GM19239 (cell line): ENCODE measurements around the gene ASB13.

Source experiments
- DNase-seq: peaks from one replicate; pipeline ENCODE4 v3.0.0; 2011; ENCODE audit warnings: low spot score; ENCODE audit not compliant: insufficient read length
- FAIRE-seq: peaks from 2 replicates; lab custom pipeline; 2011; peaks lifted over from hg19 to GRCh38; lab: Jason Lieb, UNC

ASB13 gene

GRCh38 chr10:5611899-5612680 lies 54.3 kb downstream of the ASB13 start:
- DNase-seq (no peak), FAIRE-seq (no peak)

GRCh38 chr10:5609952-5610616 lies 56.3 kb downstream of the ASB13 start:
- FAIRE-seq (no peak), DNase-seq (no peak)

DNA sequence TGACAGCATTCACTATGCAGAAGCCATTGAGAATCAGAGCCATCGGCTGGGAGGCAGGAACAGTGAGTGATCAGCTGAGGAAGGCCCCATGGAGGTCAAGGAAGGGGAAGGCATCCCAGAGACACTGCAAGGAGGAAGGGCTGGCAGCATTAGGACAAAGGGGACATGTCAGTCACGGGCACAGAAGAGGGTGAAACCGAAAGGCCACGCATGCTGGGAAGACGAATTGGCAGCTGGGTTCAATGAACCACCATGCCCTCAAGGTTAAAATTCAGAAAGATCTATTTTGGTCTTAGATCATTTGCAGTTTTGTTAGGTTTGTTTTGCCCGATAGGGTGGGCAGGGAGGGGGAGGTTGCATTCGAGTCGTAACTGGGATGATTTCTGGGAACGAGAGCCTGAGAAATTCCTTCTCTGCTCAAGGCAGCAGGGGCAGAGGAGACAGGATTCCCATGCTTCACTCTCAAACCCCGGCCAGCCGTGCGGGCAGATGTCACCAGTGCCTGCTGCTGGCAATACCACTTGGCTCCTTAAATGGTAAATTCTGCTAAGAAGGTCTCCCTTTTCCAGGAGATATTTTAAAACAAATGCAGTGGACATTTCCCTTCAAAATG lies 57.7 kb downstream of the ASB13 start:
- FAIRE-seq (no peak), DNase-seq (no peak)

DNA sequence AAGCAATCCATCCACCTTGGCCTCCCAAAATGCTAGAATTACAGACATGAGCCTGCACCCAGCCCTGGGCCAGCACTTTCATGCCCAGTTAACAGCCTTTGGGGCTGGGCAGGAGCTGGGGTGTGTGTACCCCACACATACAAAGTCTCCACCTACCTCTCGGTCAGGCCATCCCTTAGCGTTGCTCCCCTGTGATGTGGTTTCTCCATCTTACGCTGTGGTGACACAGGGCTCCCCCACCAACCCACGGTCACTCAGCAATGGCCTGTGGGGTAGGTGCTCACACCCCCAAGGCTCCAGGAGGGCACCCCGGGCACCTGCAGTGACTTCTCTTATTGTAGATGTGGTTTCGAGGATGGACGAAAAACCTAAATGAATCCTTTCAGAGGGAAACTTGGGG lies 58.8 kb downstream of the ASB13 start:
- no peak for FAIRE-seq
- no peak for DNase-seq

DNA sequence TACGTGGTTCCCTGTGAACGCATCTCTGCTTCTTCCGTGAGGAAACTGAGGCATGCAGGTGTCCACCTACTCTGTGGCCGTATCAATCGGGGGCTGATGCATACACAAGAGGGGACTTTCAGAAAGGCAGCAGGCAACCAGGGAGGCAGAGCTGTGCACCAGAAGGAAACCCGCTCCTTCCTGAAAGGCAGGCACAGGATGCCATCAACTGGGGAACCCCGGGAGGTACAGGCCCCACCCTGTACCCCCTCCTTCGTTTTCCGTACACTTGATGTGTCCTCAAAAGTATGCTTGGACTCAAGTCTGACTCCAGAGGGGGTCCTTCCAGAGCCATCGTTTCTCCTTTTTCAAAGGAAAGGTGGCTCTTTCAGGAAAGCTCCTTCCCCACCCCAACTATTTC lies 59.5 kb downstream of the ASB13 start:
- no peak for FAIRE-seq
- no peak for DNase-seq

DNA sequence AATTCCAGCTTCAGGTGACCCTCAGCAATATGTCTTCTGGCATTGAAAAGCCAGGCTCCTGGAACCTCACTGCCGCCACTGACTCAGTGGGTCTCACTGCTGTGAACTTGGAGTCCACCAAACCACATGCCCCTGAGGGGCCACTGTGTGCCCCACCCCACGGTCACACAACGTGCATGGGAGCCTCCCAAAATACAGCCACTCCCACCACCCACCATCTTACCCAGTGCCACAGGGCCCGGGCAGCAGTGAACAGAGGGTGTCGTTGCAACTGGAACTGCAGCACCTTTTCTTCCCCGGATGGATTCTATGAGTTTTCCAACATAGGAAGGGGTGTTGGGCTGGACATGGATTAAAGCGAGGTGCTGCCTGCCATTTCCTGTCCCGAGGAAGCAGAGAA lies 60.1 kb downstream of the ASB13 start:
- FAIRE-seq = no peak

DNA sequence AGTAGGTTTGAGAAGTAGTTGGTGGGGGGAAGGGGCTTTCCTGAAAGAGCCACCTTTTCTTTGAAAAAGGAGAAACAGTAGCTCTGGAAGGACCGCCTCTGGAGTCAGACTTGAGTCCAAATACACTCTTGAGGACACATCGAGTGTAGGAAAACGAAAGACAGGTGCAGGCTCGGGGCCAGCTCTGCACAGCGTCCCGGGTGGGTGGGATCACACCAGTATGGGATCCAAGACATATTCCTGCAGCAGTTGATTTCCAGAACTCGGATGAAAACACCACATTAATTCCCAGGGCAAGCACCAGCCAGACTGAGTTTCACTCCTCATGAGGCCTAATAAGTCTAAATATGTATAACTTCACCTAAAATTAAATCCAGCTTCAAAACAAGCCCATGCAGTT lies 61.4 kb downstream of the ASB13 start:
- no peak for DNase-seq
- FAIRE-seq = no peak

More for the DNA sequence above, 60.1 kb downstream of the ASB13 start:
- DNase-seq = no peak

GRCh38 chr10:5604236-5604925 lies 62.0 kb downstream of the ASB13 start:
- DNase-seq (no peak), FAIRE-seq (no peak)

GRCh38 chr10:5603848-5604170 lies 62.6 kb downstream of the ASB13 start:
- FAIRE-seq (no peak), DNase-seq (no peak)

GRCh38 chr10:5603091-5603847 lies 63.1 kb downstream of the ASB13 start:
- DNase-seq (no peak), FAIRE-seq (no peak)

DNA sequence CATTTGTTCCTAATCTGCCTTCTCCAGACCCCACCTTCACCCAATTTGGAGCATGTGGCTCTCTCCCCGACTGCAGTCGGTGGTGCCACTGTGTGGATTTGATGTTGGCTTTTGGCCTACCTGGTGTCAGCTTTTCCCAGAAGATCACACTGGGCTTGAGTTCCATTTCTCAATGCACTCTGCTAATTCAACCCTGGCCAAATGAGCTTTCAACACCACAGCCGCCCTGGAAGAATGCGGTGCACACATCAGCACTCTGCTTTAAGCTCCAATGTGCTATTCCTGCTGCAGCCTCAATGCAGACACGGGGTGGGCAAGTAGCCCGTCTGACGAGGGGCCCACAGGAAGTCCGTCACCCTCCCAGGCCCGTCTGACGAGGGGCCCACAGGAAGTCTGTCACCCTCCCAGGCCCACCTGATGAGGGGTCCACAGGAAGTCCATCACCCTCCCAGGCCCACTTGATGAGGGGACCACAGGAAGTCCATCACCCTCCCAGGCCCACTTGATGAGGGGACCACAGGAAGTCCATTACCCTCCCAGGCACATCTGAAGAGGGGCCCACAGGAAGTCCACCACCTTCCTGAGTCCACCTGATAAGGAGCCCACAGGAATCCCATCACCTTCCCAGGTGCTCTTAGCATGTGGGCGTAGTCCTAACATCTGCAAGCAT lies 64.4 kb downstream of the ASB13 start:
- no peak for DNase-seq
- FAIRE-seq = no peak

DNA sequence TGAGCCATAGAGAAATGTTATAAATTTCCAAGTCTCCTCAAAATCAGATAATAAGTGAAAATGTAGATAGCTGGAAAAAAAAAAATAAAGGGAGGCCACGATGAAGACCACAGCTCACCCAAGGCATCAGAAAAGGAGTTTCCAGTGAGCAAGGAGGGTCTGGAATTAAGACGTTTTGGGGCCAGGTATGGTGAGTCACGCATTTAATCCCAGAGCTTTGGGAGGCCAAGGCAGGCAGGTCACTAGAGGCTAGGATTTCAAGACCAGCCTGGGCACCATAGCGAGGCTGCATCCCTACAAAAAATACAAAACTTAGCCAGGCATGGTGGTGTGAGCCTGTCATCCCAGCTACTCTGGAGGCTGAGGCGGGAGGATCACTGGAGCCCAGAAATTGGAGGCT lies 65.5 kb downstream of the ASB13 start:
- DNase-seq (no peak), FAIRE-seq (no peak)

DNA sequence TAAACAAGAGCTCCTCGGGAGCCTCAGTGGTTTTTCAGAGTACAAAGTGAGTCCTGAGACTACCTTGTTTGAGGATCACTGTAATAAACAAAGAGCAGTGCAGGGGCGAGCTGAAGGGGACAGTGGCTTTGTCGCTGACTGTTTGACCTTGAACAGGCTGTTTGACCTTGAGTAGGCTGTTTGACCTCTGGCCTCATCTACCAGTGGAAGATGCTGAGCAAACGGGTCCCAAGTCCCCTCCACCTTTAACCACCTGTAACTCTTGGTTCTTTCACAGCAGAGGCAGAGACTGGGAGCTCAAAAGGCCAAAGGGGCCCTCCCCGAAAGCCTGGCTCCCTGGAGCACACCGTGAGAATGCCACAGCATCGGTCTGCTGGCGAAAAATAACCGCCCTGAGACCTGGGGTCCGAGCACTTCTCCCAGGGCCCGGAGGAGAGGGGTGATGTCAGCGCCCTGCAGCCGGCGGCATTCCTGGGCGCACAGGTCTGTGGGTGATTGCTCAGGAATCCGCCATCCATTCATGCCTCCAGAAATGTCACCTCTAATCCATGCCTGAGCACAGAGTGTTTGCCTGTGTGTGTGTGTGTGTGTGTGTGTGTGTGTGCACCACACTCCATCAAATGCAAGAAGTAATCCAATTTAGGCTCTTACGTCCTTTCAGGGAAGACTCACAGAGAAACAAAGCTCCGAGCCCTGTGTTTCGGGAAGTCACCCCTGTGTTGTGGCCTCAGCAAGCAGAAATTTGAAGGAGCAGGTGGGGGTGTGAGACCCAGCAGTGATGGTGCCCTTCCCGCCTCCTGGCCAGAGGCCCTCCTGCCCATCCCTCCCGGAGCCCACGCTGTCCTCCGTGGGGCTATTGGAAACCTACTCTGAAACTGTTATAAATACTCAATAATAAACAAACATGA lies 66.5 kb downstream of the ASB13 start:
- FAIRE-seq (no peak), DNase-seq (no peak)

DNA sequence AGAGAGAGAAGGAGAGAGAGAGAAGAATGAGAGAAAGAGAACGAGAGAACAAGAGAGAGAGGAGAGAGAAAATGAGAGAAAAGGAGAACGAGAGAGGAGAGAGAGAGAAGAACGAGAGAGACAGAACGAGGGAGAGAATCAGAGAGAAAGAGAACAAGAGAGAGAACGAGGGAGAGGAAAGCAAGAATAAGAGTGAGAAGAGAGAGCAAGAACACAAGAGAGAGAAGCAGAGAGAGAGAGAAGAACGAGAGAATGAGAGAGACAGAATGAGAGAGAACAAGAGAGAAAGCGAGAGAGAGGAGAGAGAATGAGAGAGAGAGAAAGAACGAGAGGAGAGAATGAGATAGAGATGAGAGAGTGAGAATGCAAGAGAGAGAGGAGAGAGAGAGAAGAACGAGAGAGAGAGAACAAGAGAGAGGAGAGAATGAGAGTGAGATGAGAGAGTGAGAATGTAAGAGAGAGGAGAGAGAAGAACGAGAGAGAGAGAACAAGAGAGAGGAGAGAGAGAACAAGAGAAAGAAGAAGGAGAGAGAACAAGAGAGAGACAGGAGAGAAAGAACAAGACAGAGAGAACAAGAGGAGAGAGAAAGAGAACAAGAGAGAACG lies 68.2 kb downstream of the ASB13 start:
- FAIRE-seq (no peak), DNase-seq (no peak)

- no peak for DNase-seq
- FAIRE-seq = no peak
Measured at GRCh38 chr10:5596611-5597341, 69.6 kb downstream of the ASB13 start.

DNA sequence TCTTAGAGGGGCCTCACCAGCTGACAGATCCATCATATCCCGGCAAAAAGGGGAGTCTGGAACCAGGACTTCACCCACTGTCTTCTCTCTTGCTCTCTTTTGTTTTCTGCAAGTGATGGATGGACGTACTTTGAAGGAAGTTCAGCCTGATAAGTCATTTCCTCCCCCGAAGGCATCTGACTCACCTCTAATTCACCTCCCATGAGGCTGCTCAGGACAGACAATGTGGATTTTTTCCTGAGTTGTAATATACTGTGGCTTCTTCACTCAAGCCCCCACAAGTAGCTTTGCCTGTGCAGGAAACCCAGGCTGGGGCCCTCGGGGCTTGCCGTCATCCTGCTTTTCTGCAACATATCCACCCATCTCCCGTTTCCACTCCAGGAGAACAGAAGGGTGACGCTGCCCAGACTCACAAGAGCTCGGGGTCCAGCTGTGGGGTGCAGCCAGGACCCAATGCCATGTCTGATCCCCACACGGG lies 70.4 kb downstream of the ASB13 start:
- FAIRE-seq (no peak), DNase-seq (no peak)

GRCh38 chr10:5595591-5595990 lies 70.8 kb downstream of the ASB13 start:
- FAIRE-seq (no peak), DNase-seq (no peak)

- FAIRE-seq (no peak), DNase-seq (no peak)
Measured at GRCh38 chr10:5595095-5595494, 71.3 kb downstream of the ASB13 start.
